OCI-LY7 (cell line): Measurements from ENCODE around the gene CEMIP2. TPM values are rescaled to one million over a fixed set of nuclear protein-coding genes. Genes with fewer than 3 reads are reported as not detected.

Experiments used
- BruUV-seq: library from RNA; stranded (reverse); fragments of 400-500 nt; replicated peaks from 2 replicates; lab custom pipeline; 2021; lab: Mats Ljungman, UMichigan
- CTCF ChIA-PET: fragments of 300-600 bp; sonication (Branson Sonifier 250); formaldehyde crosslinking; loops from one replicate; lab custom pipeline; 2022; ENCODE audit warnings: antibody characterized with exemption; ENCODE audit not compliant: unreplicated experiment; lab: Charles Lee
- POLR2A ChIA-PET: fragments of 300-600 bp; sonication (Branson Sonifier 250); formaldehyde crosslinking; loops from one replicate; lab custom pipeline; 2022; ENCODE audit warnings: antibody characterized with exemption; lab: Charles Lee
- DNase-seq: peaks from one replicate; pipeline ENCODE4 v3.0.0-alpha.2; 2015; ENCODE audit warnings: low spot score
- H2AFZ ChIP-seq: fragments of 200-600 bp; sonication (generic), shearing (Covaris generic); 2 replicates; pipeline ENCODE4 v1.6.1; 2014; ENCODE audit warnings: mild to moderate bottlenecking, antibody characterized with exemption, low read length, moderate library complexity
- H3K27ac ChIP-seq: fragments of 200-600 bp; sonication (generic); 2 replicates; pipeline ENCODE4 v1.5.1; 2014; ENCODE audit warnings: mixed run types, low read depth, mild to moderate bottlenecking, moderate library complexity, low read length, inconsistent platforms; ENCODE audit not compliant: poor library complexity, severe bottlenecking
- H3K36me3 ChIP-seq: fragments of 200-600 bp; sonication (generic); 2 replicates; pipeline ENCODE4 v1.6.1; 2014; ENCODE audit warnings: mild to moderate bottlenecking, antibody characterized with exemption, low read length, moderate library complexity, mixed read lengths; ENCODE audit not compliant: insufficient read depth
- H3K4me1 ChIP-seq: fragments of 200-600 bp; sonication (generic); 2 replicates; pipeline ENCODE4 v1.5.1; 2014; ENCODE audit warnings: mild to moderate bottlenecking, low read length; ENCODE audit not compliant: insufficient read depth, poor library complexity, severe bottlenecking
- H3K4me2 ChIP-seq: fragments of 200-600 bp; sonication (generic); 2 replicates; pipeline ENCODE4 v1.6.1; 2014; ENCODE audit warnings: mild to moderate bottlenecking, low read length
- H3K4me3 ChIP-seq: fragments of 200-600 bp; sonication (generic); 2 replicates; pipeline ENCODE4 v1.5.1; 2014; ENCODE audit warnings: mild to moderate bottlenecking, low read depth, low read length; ENCODE audit not compliant: poor library complexity, severe bottlenecking
- H3K79me2 ChIP-seq: fragments of 200-600 bp; sonication (generic); 2 replicates; pipeline ENCODE4 v1.6.1; 2016; ENCODE audit warnings: low read depth, mild to moderate bottlenecking, low read length, moderate library complexity, mixed read lengths; ENCODE audit not compliant: insufficient read depth
- H3K9me2 ChIP-seq: fragments of 200-600 bp; sonication (generic); 2 replicates; pipeline ENCODE4 v1.6.1; 2016; ENCODE audit warnings: mild to moderate bottlenecking, low read length, mixed read lengths; ENCODE audit not compliant: insufficient read depth
- H3K9me3 ChIP-seq: fragments of 200-600 bp; sonication (generic); 2 replicates; pipeline ENCODE4 v1.6.1; 2014; ENCODE audit warnings: mild to moderate bottlenecking, mixed run types, low read length, mixed read lengths
- H4K20me1 ChIP-seq: fragments of 200-600 bp; sonication (generic); 2 replicates; pipeline ENCODE4 v1.6.1; 2014; ENCODE audit warnings: mild to moderate bottlenecking, antibody characterized with exemption, low read length, moderate library complexity, mixed read lengths; ENCODE audit not compliant: insufficient read depth
- EZH2phosphoT487 ChIP-seq: fragments of 200-600 bp; sonication (generic); IDR thresholded peaks from 2 replicates; pipeline ENCODE4 v1.6.1; 2018; ENCODE audit warnings: low read depth, borderline replicate concordance, mild to moderate bottlenecking, mixed run types, antibody characterized with exemption, low read length, moderate library complexity, mixed read lengths
- intact Hi-C: fragments of 100-400 bp; cut with micrococcal nuclease; formaldehyde crosslinking; loops from one replicate; pipeline ENCODE4 v1.10.0; 2022; ENCODE audit not compliant: unreplicated experiment
- total RNA-seq, 2 experiments: library from RNA; depleted of rRNA in 1 of 2; stranded (reverse); fragments of >200 nt in 1 of 2; shearing (Covaris generic) in 1 of 2; gene quantifications; 2 replicates each; pipeline ENCODE4 v1.2.3, GENCODE V29; 2014 to 2022
- TF ChIP-seq, protein P1 (sequence below): fragments of 200-600 bp; sonication (generic); conservative IDR thresholded peaks from 2 replicates; pipeline ENCODE4 v1.5.1; 2014; ENCODE audit warnings: mild to moderate bottlenecking, antibody characterized with exemption, low read length, moderate library complexity, mixed read lengths

Gene CEMIP2
- total RNA-seq, 2 experiments from 2014 or later = 1.8 to 4.8 TPM

DNA sequence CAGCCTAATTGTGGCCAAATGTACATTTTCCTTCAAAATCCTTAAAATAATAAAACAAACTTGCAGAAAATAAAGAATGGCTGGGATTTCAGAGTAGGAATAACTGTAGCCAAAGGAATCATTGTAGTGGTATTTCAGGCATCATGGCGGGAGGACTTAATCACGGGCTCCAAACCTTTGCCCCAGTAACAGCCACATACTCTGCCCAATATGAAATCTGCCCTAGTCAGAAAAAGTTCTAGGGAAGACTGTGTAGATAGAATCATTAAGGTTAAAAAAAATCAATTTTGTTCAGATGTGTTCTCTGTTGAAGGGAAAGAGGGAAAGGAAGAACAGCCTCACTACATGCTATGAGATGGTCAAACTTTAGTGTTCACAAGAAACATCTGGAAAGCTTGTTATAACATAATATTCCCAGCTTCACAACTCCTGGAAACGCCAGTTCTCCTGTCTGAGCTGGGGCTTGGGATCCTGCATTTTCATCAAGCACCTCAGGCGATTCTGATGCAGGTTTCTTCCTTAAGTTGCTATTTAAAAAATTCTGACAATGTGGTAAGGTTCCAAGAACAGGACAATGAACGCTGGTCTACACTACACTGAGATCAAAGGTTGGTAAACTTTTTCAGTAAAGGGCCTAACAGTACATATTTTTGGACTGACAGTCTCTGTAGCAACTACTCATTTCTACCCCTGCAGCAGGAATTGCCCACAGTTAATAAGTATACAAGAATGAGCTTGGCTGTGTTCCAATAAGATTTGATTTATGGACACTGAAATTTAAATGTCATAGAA lies 87.9 kb downstream of the CEMIP2 start:
- POLR2A ChIA-PET = interaction anchor here (1.3 to 1.5 kb wide), 2 partner anchors 32 to 41 kb away, joined by 3 read pairs; no protein-coding TSS in a partner anchor

DNA sequence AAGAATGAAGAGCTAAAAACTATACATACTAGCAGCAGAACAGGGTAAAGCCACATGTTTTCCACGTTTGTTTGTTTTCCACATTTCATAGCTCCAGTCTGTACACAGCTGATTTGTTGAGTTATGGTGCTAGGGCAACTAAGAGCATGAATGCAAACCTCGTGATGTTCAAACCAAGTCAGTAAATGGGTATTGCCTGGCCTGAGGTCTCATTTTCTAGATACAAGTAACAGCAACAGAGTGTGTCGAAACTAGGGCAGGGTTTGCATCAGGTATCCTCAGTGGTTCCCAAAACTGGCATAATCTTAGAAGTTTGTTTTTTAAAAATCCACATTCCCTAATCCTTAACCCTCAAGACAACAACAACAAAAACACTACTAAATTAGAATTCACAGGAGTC lies 89.3 kb downstream of the CEMIP2 start:
- no peaks in the 10 kb centered on the region for H3K4me1 ChIP-seq
- no peak overlapping the region for H3K4me2 ChIP-seq
- H3K79me2 ChIP-seq = no peaks in the 10 kb centered on the region
- H3K27ac ChIP-seq = no peak overlapping the region
- no peaks in the 10 kb centered on the region for H4K20me1 ChIP-seq
- no TSS peak for BruUV-seq
- no peaks in the 10 kb centered on the region for H3K9me3 ChIP-seq
- no peaks in the 10 kb centered on the region for H3K9me2 ChIP-seq
- intact Hi-C loops = no loop called here
- no peak for DNase-seq
- no peaks in the 10 kb centered on the region for H3K36me3 ChIP-seq
- TF ChIP-seq EZH2phosphoT487 = no peak
- TF ChIP-seq, protein P1, sequence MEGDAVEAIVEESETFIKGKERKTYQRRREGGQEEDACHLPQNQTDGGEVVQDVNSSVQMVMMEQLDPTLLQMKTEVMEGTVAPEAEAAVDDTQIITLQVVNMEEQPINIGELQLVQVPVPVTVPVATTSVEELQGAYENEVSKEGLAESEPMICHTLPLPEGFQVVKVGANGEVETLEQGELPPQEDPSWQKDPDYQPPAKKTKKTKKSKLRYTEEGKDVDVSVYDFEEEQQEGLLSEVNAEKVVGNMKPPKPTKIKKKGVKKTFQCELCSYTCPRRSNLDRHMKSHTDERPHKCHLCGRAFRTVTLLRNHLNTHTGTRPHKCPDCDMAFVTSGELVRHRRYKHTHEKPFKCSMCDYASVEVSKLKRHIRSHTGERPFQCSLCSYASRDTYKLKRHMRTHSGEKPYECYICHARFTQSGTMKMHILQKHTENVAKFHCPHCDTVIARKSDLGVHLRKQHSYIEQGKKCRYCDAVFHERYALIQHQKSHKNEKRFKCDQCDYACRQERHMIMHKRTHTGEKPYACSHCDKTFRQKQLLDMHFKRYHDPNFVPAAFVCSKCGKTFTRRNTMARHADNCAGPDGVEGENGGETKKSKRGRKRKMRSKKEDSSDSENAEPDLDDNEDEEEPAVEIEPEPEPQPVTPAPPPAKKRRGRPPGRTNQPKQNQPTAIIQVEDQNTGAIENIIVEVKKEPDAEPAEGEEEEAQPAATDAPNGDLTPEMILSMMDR = no peak
- ChIA-PET CTCF (no interaction called here), POLR2A (interaction anchor here (0.7 kb wide), 1 partner anchor 96 kb away, joined by 4 read pairs; no protein-coding TSS in a partner anchor)
- no peak overlapping the region for H2AFZ ChIP-seq
- no peak overlapping the region for H3K4me3 ChIP-seq

More for the DNA sequence above, 87.9 kb downstream of the CEMIP2 start:
- H3K79me2 ChIP-seq = no peaks in the 10 kb centered on the region
- H3K4me2 ChIP-seq = no peak overlapping the region
- H3K9me2 ChIP-seq = no peaks in the 10 kb centered on the region
- no TSS peak for BruUV-seq
- H3K36me3 ChIP-seq = no peaks in the 10 kb centered on the region
- H2AFZ ChIP-seq = no peak overlapping the region
- TF ChIP-seq EZH2phosphoT487 = no peak
- TF ChIP-seq, protein P1 = no peak
- intact Hi-C loops = loop anchor here (5.0 kb wide), 1 partner anchor 87 kb away; the partner anchor contains the start of gene CEMIP2
- H3K9me3 ChIP-seq = no peaks in the 10 kb centered on the region
- no peak overlapping the region for H3K4me3 ChIP-seq
- H4K20me1 ChIP-seq = no peaks in the 10 kb centered on the region
- CTCF ChIA-PET = no interaction called here
- no peaks in the 10 kb centered on the region for H3K4me1 ChIP-seq
- DNase-seq = no peak
- no peak overlapping the region for H3K27ac ChIP-seq

DNA sequence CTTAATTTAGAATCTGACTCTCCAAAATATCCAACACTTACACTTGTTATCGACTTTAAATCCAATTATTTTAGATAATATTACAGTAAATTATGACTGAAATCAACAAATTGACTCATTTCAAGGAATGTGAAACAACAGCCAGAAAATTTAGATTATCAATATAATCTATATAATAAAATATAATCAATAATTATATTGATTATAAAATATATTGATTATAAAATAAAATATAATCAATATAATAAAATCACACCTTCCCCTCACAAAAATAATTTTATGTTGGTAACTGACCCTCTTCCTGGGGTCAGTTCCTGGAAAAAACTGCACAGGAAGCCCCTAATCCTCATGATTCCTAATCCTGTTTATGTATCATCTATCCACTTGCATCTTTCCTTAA lies 91.1 kb downstream of the CEMIP2 start:
- Histone ChIP-seq H3K4me3 (no peak overlapping the region), H3K9me3 (no peaks in the 10 kb centered on the region), H3K27ac (no peak overlapping the region), H2AFZ (no peak overlapping the region), H3K4me2 (no peak overlapping the region), H4K20me1 (no peaks in the 10 kb centered on the region), H3K9me2 (no peaks in the 10 kb centered on the region), H3K79me2 (no peaks in the 10 kb centered on the region), H3K36me3 (no peaks in the 10 kb centered on the region), H3K4me1 (no peaks in the 10 kb centered on the region)
- no TSS peak for BruUV-seq
- intact Hi-C loops = no loop called here
- no peak for TF ChIP-seq EZH2phosphoT487
- TF ChIP-seq, protein P1 = no peak
- ChIA-PET CTCF (no interaction called here), POLR2A (interaction anchor here (0.6 kb wide), 1 partner anchor 346 kb away, joined by 3 read pairs; no protein-coding TSS in a partner anchor)
- no peak for DNase-seq
